ENCODE results near the gene CLASP2. TPM values are rescaled to one million over a fixed set of nuclear protein-coding genes. Genes with fewer than 3 reads are reported as not detected.
A peak's percentile ranks its signal among the peaks of the same experiment; 100 is the strongest.
"Not testable (repeated sequence)": the region's sequence is repeated elsewhere in the genome, so short reads cannot be mapped to it uniquely, and the experiment has no call there.

Gene CLASP2
- total RNA-seq, 1 experiment from 2014 or later = 58.9 TPM

DNA sequence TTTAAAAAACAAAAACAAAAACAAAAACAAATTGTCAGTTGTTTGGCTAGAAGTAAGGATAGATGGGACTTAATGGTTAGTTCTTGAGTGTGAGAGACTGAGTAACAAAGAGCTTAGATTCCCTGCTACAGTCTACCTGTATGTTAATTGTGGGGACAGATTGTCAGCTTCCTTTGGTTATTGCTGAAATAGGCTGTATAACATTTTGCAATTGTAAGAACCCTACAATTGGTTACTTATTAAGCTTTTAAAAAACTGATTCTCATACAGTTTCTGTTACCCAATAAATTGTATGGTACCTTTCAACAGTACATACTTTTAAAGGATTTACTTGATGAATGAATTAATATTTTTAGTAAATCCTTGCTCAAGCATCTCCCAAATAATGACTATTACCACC, 35.3 kb downstream of the CLASP2 start:
- H3K27me3 Mint-ChIP-seq (ENCODE audit: insufficient read depth, unreplicated experiment) = no peaks in the 10 kb centered on the region
- no peak for DNase-seq (ENCODE audit: unreplicated experiment)
- peaks cover 5% of the 10 kb centered on the region for H3K9me3 Mint-ChIP-seq (ENCODE audit: unreplicated experiment)
- intact Hi-C loops (cut with micrococcal nuclease) = no loop called here
- CTCF ChIA-PET = no interaction called here
- H3K4me1 Mint-ChIP-seq (ENCODE audit: insufficient read depth, unreplicated experiment) = peaks cover 9% of the 10 kb centered on the region
- BruUV-seq (replicated peaks) = no TSS peak
- no peak overlapping the region for H3K4me3 Mint-ChIP-seq (ENCODE audit: unreplicated experiment)
- TF ChIP-seq, protein P1, sequence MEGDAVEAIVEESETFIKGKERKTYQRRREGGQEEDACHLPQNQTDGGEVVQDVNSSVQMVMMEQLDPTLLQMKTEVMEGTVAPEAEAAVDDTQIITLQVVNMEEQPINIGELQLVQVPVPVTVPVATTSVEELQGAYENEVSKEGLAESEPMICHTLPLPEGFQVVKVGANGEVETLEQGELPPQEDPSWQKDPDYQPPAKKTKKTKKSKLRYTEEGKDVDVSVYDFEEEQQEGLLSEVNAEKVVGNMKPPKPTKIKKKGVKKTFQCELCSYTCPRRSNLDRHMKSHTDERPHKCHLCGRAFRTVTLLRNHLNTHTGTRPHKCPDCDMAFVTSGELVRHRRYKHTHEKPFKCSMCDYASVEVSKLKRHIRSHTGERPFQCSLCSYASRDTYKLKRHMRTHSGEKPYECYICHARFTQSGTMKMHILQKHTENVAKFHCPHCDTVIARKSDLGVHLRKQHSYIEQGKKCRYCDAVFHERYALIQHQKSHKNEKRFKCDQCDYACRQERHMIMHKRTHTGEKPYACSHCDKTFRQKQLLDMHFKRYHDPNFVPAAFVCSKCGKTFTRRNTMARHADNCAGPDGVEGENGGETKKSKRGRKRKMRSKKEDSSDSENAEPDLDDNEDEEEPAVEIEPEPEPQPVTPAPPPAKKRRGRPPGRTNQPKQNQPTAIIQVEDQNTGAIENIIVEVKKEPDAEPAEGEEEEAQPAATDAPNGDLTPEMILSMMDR (IDR thresholded peaks at IDR 0.05; ENCODE audit: unreplicated experiment) = no peak
- POLR2A ChIA-PET = no interaction called here
- H3K36me3 Mint-ChIP-seq (ENCODE audit: insufficient read depth, unreplicated experiment) = peaks cover 31% of the 10 kb centered on the region
- H3K27ac Mint-ChIP-seq (ENCODE audit: low read depth, unreplicated experiment) = peak overlapping the region; percentile 59

DNA sequence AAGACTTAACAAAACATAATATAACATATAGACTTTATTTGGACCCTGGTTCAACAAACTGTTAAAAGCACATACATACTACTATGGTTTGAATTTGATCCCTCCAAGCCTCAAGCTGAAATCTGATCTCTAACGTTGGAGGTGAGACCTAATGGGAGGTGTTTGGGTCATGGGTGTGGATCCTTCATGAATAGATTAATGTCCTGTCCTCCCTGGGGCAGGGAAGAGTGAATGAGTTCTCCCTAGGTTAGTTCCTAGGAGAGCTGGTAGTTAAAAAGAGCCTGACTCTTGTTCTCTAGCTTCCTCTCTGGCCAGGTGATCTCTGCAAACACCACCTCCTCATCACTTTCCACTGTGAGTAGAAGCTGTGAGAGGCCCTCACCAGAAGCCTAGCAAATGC, 36.4 kb downstream of the CLASP2 start:
- H3K27ac Mint-ChIP-seq (ENCODE audit: low read depth, unreplicated experiment) = no peak overlapping the region

DNA sequence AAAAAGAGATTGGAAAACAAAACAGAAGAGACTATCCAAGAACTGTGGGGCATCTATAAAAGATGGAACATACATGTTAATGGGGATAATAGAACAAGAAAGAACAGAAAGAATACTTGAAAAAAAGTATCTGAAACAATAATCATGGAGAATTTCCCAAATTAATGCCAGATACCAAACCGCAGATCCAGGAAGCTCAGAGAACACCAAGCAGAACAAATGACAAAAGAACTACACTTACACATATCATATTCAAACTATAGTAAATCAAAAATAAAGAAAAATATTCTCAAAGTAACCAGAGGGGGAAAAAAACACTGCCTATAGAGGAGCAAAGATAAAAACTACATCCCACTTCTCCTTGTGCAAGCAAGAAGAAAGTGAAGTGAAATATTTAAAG, 40.0 kb downstream of the CLASP2 start:
- no peak for DNase-seq (ENCODE audit: unreplicated experiment)
- Mint-ChIP-seq H3K36me3 (ENCODE audit: insufficient read depth, unreplicated experiment) (peaks cover 19% of the 10 kb centered on the region), H3K4me3 (ENCODE audit: unreplicated experiment) (no peak overlapping the region), H3K27ac (ENCODE audit: low read depth, unreplicated experiment) (no peak overlapping the region), H3K4me1 (ENCODE audit: insufficient read depth, unreplicated experiment) (peaks cover 7% of the 10 kb centered on the region), H3K9me3 (ENCODE audit: unreplicated experiment) (peaks cover 15% of the 10 kb centered on the region), H3K27me3 (ENCODE audit: insufficient read depth, unreplicated experiment) (no peaks in the 10 kb centered on the region)
- POLR2A ChIA-PET = interaction anchor here (0.9 kb wide), 1 partner anchor 33 kb away, joined by 4 read pairs; no protein-coding TSS in a partner anchor
- TF ChIP-seq, protein P1 (IDR thresholded peaks at IDR 0.05; ENCODE audit: unreplicated experiment) = no peak
- intact Hi-C loops (cut with micrococcal nuclease) = no loop called here
- CTCF ChIA-PET = interaction anchor here (0.6 kb wide), 1 partner anchor 23 kb away, joined by 3 read pairs; no protein-coding TSS in a partner anchor
- BruUV-seq (replicated peaks) = no TSS peak

More for the DNA sequence above, 36.4 kb downstream of the CLASP2 start:
- ChIA-PET CTCF (interaction anchor here (1.1 kb wide), 1 partner anchor 11 kb away, joined by 3 read pairs; no protein-coding TSS in a partner anchor), POLR2A (no interaction called here)
- peaks cover 33% of the 10 kb centered on the region for H3K36me3 Mint-ChIP-seq (ENCODE audit: insufficient read depth, unreplicated experiment)
- peak; percentile 17 for DNase-seq (ENCODE audit: unreplicated experiment)
- BruUV-seq (replicated peaks) = no TSS peak
- no peak overlapping the region for H3K4me3 Mint-ChIP-seq (ENCODE audit: unreplicated experiment)
- peaks cover 8% of the 10 kb centered on the region for H3K9me3 Mint-ChIP-seq (ENCODE audit: unreplicated experiment)
- H3K4me1 Mint-ChIP-seq (ENCODE audit: insufficient read depth, unreplicated experiment) = peaks cover 7% of the 10 kb centered on the region
- TF ChIP-seq, protein P1 (IDR thresholded peaks at IDR 0.05; ENCODE audit: unreplicated experiment) = no peak
- no peaks in the 10 kb centered on the region for H3K27me3 Mint-ChIP-seq (ENCODE audit: insufficient read depth, unreplicated experiment)
- intact Hi-C loops (cut with micrococcal nuclease) = no loop called here

DNA sequence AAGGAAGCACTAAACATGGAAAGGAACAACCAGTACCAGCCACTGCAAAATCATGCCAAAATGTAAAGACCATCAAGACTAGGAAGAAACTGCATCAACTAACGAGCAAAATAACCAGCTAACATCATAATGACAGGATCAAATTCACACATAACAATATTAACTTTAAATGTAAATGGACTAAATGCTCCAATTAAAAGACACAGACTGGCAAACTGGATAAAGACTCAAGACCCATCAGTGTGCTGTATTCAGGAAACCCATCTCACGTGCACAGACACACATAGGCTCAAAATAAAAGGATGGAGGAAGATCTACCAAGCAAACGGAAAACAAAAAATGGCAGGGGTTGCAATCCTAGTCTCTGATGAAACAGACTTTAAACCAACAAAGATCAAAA, 44.6 kb downstream of the CLASP2 start:
- H3K4me1 Mint-ChIP-seq (ENCODE audit: insufficient read depth, unreplicated experiment); BruUV-seq (replicated peaks); H3K4me3 Mint-ChIP-seq (ENCODE audit: unreplicated experiment); intact Hi-C loops (cut with micrococcal nuclease); DNase-seq (ENCODE audit: unreplicated experiment); H3K27ac Mint-ChIP-seq (ENCODE audit: low read depth, unreplicated experiment); POLR2A ChIA-PET; CTCF ChIA-PET; H3K27me3 Mint-ChIP-seq (ENCODE audit: insufficient read depth, unreplicated experiment): not testable (repeated sequence)
- Mint-ChIP-seq H3K36me3 (ENCODE audit: insufficient read depth, unreplicated experiment) (peaks cover 14% of the 10 kb centered on the region), H3K9me3 (ENCODE audit: unreplicated experiment) (peaks cover 15% of the 10 kb centered on the region)

DNA sequence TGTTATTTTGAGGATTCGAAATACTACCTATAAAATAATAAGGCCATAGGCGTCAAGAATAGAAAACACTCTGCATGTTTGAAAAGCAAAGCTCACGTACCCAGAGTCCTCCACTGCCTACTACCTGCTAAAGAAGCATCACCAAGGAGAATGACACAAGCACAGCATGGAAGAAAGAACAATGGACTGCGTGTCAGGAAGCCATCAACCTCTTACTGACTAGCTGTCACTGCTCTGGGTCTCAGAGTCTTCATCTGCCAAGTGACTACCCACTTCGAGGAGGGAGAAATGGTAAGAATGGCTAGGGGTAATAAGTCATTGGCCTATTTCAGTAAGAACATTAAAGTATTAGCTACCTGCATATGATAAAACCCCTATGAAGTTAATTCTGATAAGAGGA, 49.4 kb downstream of the CLASP2 start:
- intact Hi-C loops (cut with micrococcal nuclease) = no loop called here
- ChIA-PET CTCF (interaction anchor here (0.6 kb wide), 1 partner anchor 130 kb away, joined by 3 read pairs; no protein-coding TSS in a partner anchor), POLR2A (interaction anchor here (0.9 to 1.2 kb wide), 2 partner anchors 10 to 23 kb away, joined by 3 read pairs; no protein-coding TSS in a partner anchor)
- Mint-ChIP-seq H3K27ac (ENCODE audit: low read depth, unreplicated experiment) (no peak overlapping the region), H3K4me1 (ENCODE audit: insufficient read depth, unreplicated experiment) (peaks cover 19% of the 10 kb centered on the region), H3K27me3 (ENCODE audit: insufficient read depth, unreplicated experiment) (no peaks in the 10 kb centered on the region), H3K36me3 (ENCODE audit: insufficient read depth, unreplicated experiment) (peaks cover 7% of the 10 kb centered on the region), H3K4me3 (ENCODE audit: unreplicated experiment) (no peak overlapping the region), H3K9me3 (ENCODE audit: unreplicated experiment) (no peaks in the 10 kb centered on the region)
- BruUV-seq (replicated peaks) = no TSS peak
- TF ChIP-seq, protein P1 (IDR thresholded peaks at IDR 0.05; ENCODE audit: unreplicated experiment) = no peak
- DNase-seq (ENCODE audit: unreplicated experiment) = no peak

All from MCF 10A (cell line).